Skin epidermis (tissue), 12 donors: ENCODE results near the gene DACH1.

Experiments
- H3K27ac ChIP-seq, 21 experiments: fragments of 200-600 bp; sonication (generic) in 11 of 21; one replicate each; pipeline ENCODE4 v1.5.0; 2020; ENCODE audit warnings: mild to moderate bottlenecking in 3 of 21, inconsistent platforms in 2 of 21, moderate library complexity in 2 of 21
- H3K4me3 ChIP-seq, 7 experiments: fragments of 200-600 bp; sonication (generic) in 2 of 7; one replicate each; pipeline ENCODE4 v1.5.0; 2020; ENCODE audit warnings: inconsistent platforms in 2 of 7, mild to moderate bottlenecking in 2 of 7, moderate library complexity in 1 of 7

DACH1 gene

GRCh38 chr13:71524245-71524612 lies 342.8 kb downstream of the DACH1 start:
- no peak overlapping the region for H3K27ac ChIP-seq
- H3K4me3 ChIP-seq, result no peak overlapping the region

GRCh38 chr13:71522941-71523526 lies 344.0 kb downstream of the DACH1 start:
- Histone ChIP-seq H3K4me3 (no peak overlapping the region), H3K27ac (no peak overlapping the region)

- H3K4me3 ChIP-seq, result no peak overlapping the region
- H3K27ac ChIP-seq, result no peak overlapping the region
Measured at GRCh38 chr13:71517004-71517403, 350.0 kb downstream of the DACH1 start.

GRCh38 chr13:71516521-71516920 lies 350.5 kb downstream of the DACH1 start:
- no peak overlapping the region for H3K27ac ChIP-seq
- no peak overlapping the region for H3K4me3 ChIP-seq

GRCh38 chr13:71515744-71516038 lies 351.3 kb downstream of the DACH1 start:
- no peak overlapping the region for H3K27ac ChIP-seq
- H3K4me3 ChIP-seq, result no peak overlapping the region

GRCh38 chr13:71514900-71515743 lies 351.9 kb downstream of the DACH1 start:
- Histone ChIP-seq H3K4me3 (no peak overlapping the region), H3K27ac (no peak overlapping the region)

- Histone ChIP-seq H3K27ac (no peak overlapping the region), H3K4me3 (no peak overlapping the region)
Measured at GRCh38 chr13:71513411-71514033, 353.5 kb downstream of the DACH1 start.

GRCh38 chr13:71503781-71504180 lies 363.2 kb downstream of the DACH1 start:
- H3K27ac ChIP-seq, result no peak overlapping the region

GRCh38 chr13:71499944-71500514 lies 367.0 kb downstream of the DACH1 start:
- no peak overlapping the region for H3K4me3 ChIP-seq
- no peak overlapping the region for H3K27ac ChIP-seq

More at GRCh38 chr13:71503781-71504180, 363.2 kb downstream of the DACH1 start:
- H3K4me3 ChIP-seq, result no peak overlapping the region

- H3K27ac ChIP-seq, result no peak overlapping the region
- H3K4me3 ChIP-seq, result no peak overlapping the region
Measured at GRCh38 chr13:71499235-71499634, 367.8 kb downstream of the DACH1 start.

GRCh38 chr13:71493189-71493588 lies 373.8 kb downstream of the DACH1 start:
- no peak overlapping the region for H3K4me3 ChIP-seq
- H3K27ac ChIP-seq, result no peak overlapping the region

GRCh38 chr13:71492346-71492871 lies 374.6 kb downstream of the DACH1 start:
- no peak overlapping the region for H3K4me3 ChIP-seq
- no peak overlapping the region for H3K27ac ChIP-seq

GRCh38 chr13:71491010-71491409 lies 376.0 kb downstream of the DACH1 start:
- Histone ChIP-seq H3K27ac (no peak overlapping the region), H3K4me3 (no peak overlapping the region)

GRCh38 chr13:71489041-71489440 lies 378.0 kb downstream of the DACH1 start:
- H3K4me3 ChIP-seq, result no peak overlapping the region
- no peak overlapping the region for H3K27ac ChIP-seq

- H3K4me3 ChIP-seq, result no peak overlapping the region
Measured at GRCh38 chr13:71488201-71488600, 378.8 kb downstream of the DACH1 start.

GRCh38 chr13:71485913-71486312 lies 381.1 kb downstream of the DACH1 start:
- H3K4me3 ChIP-seq, result no peak overlapping the region

More at GRCh38 chr13:71488201-71488600, 378.8 kb downstream of the DACH1 start:
- no peak overlapping the region for H3K27ac ChIP-seq

GRCh38 chr13:71483733-71484132 lies 383.3 kb downstream of the DACH1 start:
- Histone ChIP-seq H3K27ac (no peak overlapping the region), H3K4me3 (no peak overlapping the region)

More at GRCh38 chr13:71485913-71486312, 381.1 kb downstream of the DACH1 start:
- H3K27ac ChIP-seq, result no peak overlapping the region

- Histone ChIP-seq H3K4me3 (no peak overlapping the region), H3K27ac (no peak overlapping the region)
Measured at GRCh38 chr13:71481501-71481900, 385.5 kb downstream of the DACH1 start.

- Histone ChIP-seq H3K4me3 (no peak overlapping the region), H3K27ac (no peak overlapping the region)
Measured at GRCh38 chr13:71481046-71481445, 386.0 kb downstream of the DACH1 start.

GRCh38 chr13:71477735-71478134 lies 389.3 kb downstream of the DACH1 start:
- H3K27ac ChIP-seq, result no peak overlapping the region
- no peak overlapping the region for H3K4me3 ChIP-seq

- Histone ChIP-seq H3K4me3 (no peak overlapping the region), H3K27ac (no peak overlapping the region)
Measured at GRCh38 chr13:71474936-71475335, 392.1 kb downstream of the DACH1 start.
